SK-N-DZ (cell line): ENCODE data around the gene LBHD2.
A peak's percentile ranks its signal among the peaks of the same experiment; 100 is the strongest.

Source experiments
- DNase-seq: peaks from one replicate; pipeline ENCODE4 v3.0.0-alpha.2; 2015; ENCODE audit warnings: low spot score

LBHD2 gene

GRCh38 chr14:103068351-103069073, 15.5 kb upstream of the LBHD2 start:
- no peak for DNase-seq

DNA sequence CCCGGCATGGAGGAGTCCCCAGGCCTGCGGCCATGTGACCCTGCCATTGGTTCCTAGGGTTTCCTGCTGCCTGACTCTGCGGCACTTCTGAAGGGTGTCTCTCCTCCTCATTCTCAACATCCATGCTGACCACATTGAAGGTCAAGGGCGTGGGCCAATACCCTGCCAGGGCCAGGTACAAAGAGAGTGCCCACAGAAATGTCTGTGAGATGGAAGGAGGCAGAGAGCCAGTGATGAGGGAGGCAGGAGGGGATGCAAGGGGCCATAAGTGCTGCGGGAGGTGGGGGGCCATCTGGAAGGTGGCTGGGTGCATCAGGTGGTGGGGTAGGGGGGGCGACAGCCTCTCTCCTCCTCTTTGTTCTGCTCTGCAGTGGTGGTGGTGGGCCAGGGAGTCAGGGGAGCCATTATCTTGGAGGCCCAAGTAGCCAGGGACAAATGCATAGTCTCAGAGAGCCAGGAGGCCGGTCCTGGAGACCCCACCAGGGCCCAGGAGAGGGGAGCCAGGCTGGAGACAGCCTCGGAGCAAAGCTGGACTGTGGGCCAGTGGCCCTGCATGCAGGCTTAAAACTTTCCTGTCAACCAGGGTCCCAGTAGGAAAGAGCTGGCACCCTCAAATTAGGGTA, 13.6 kb upstream of the LBHD2 start:
- DNase-seq: no peak

DNA sequence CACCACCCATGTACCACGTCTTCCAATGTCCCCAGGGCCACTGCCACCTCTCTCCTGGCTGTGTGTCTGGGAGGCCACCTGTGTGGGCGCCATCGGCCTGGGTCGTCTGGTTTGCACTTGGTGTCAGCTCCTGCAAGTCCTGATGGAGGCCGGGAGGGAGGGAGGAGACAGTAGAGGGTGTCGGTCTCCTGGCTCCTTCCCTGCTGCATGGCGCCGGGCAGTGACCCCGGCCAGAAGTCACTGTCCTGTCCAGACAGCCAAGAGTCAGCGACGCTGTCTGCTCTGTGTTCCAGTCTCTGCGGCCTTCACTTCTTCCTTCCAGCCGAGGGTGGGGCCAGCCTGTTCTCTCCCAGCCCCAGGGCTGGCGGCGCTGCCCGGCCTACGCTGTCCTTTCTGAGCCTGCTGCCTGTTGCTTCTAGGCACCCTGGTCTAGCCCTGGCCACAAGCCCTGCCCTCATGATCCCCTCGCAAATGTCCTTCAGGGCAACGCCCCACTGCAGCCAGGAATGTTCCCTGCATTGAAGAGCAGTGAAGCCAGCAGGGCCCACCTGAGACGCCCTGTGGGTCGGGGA, 13.0 kb upstream of the LBHD2 start:
- no peak for DNase-seq

GRCh38 chr14:103071544-103072251, 12.3 kb upstream of the LBHD2 start:
- no peak for DNase-seq

- no peak for DNase-seq
These were observed 11.2 kb upstream of the LBHD2 start for GRCh38 chr14:103072595-103073366.

GRCh38 chr14:103073367-103073875, 10.6 kb upstream of the LBHD2 start:
- DNase-seq: no peak

GRCh38 chr14:103073876-103074728, 9.9 kb upstream of the LBHD2 start:
- no peak for DNase-seq

GRCh38 chr14:103074729-103075367, 9.2 kb upstream of the LBHD2 start:
- no peak for DNase-seq

- peak; percentile 65 for DNase-seq
These were observed 5.6 kb upstream of the LBHD2 start for GRCh38 chr14:103078420-103078749.

GRCh38 chr14:103078860-103079587, 5.0 kb upstream of the LBHD2 start:
- DNase-seq: no peak

GRCh38 chr14:103081951-103082350, 2.1 kb upstream of the LBHD2 start:
- DNase-seq: no peak

- DNase-seq: no peak
These were observed 1.4 kb downstream of the LBHD2 start for GRCh38 chr14:103085106-103086091.

- DNase-seq: no peak
These were observed 2.8 kb downstream of the LBHD2 start for GRCh38 chr14:103086771-103087342.

DNA sequence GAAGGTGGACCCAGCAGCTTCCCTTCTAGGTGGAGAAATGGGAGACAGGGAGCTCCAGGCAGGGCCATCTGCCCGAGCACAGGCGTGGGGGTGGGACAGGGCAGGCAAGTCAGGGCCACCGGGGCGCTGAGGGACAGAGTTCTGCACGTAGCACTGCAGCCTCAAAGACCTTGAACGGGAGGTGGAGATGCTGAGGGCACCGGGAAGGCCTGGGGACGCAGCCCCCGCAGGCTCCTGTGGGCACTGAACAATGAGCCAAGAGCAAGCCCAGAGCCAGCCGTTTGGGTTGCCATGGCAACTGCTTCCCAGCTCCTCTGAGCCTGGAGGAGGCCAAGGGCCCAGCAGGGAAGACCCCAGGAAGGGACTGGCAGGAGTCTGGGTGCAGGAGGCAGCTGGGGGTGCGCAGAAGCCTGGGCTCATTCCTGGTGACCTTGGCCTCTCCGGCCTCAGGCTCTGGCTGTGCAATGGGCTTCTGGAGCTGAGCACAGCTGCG, 3.4 kb downstream of the LBHD2 start:
- no peak for DNase-seq

GRCh38 chr14:103088921-103089320, 4.9 kb downstream of the LBHD2 start:
- no peak for DNase-seq

DNA sequence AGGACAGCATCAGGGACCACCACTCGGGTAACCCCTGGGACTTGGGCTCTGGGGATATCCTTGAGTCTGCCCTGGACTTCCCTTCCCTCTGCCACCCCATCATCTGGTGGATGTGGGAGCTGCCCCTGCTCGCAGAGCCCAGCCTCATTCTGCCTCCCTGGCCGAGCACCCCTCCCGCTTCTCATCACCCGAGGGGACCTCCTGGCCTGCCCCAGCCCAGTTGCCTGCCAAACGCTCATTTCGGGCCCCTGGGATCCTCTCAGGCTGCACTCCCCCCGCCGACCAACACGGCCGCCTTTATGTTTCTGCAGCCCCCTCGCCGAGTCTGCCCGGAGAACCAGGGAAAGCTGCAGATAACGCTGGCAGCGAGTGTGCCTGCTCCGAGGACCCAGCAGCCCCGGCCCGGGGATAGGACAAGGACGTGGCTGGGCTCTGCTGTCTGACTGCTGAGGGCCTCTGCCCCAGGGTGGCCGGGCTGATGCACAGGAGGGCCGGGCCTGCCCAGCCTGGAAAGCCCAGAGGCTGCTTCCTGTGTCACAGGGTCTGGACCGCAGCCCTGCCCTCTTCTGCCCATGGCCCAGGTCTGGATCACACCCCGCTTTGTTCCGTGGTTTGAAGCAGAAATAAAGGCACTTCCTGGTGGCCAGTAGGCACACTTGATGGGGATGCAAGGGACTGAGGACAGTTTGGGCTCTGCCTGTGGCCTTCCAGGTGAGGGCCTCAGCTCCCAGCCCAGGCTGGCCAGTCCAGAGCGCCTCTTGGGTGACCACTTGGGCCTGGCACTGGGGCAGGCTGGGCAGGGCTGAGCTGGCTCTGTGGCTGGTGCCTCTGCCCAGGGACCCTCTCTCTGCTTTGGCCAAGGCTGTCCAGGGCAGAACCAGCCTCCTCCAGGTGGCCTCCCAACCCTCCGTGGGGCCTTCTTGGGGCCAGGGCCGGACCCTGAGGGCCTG, 5.7 kb downstream of the LBHD2 start:
- no peak for DNase-seq
